COLO829 (cell line): ENCODE measurements around the gene DPYSL4.
"Not testable (repeated sequence)": the region's sequence is repeated elsewhere in the genome, so short reads cannot be mapped to it uniquely, and the experiment has no call there.

ENCODE experiments used
- DNase-seq: peaks from one replicate; pipeline ENCODE4 v3.0.0; 2012; ENCODE audit warnings: low spot score

DPYSL4 gene

GRCh38 chr10:132207536-132208461 lies 21.1 kb downstream of the DPYSL4 start:
- DNase-seq, result no peak

- no peak for DNase-seq
These were observed 21.8 kb downstream of the DPYSL4 start for GRCh38 chr10:132208462-132209050.

GRCh38 chr10:132209130-132209529 lies 22.4 kb downstream of the DPYSL4 start:
- DNase-seq, result no peak

GRCh38 chr10:132209978-132210530 lies 23.3 kb downstream of the DPYSL4 start:
- DNase-seq, result no peak

- no peak for DNase-seq
These were observed 24.0 kb downstream of the DPYSL4 start for GRCh38 chr10:132210766-132211165.

GRCh38 chr10:132211246-132211645 lies 24.5 kb downstream of the DPYSL4 start:
- no peak for DNase-seq

- DNase-seq, result no peak
These were observed 26.1 kb downstream of the DPYSL4 start for GRCh38 chr10:132212816-132213215.

- no peak for DNase-seq
These were observed 27.2 kb downstream of the DPYSL4 start for GRCh38 chr10:132213917-132214316.

- DNase-seq, result not testable (repeated sequence)
These were observed 29.7 kb downstream of the DPYSL4 start for GRCh38 chr10:132216441-132216840.

- DNase-seq, result no peak
These were observed 32.7 kb downstream of the DPYSL4 start for GRCh38 chr10:132219486-132219885.

- no peak for DNase-seq
These were observed 33.3 kb downstream of the DPYSL4 start for GRCh38 chr10:132220061-132220460.

GRCh38 chr10:132220996-132221395 lies 34.2 kb downstream of the DPYSL4 start:
- not testable (repeated sequence) for DNase-seq

GRCh38 chr10:132222726-132223125 lies 36.0 kb downstream of the DPYSL4 start:
- DNase-seq, result no peak

- DNase-seq, result peak; percentile 57
These were observed 36.4 kb downstream of the DPYSL4 start for GRCh38 chr10:132223156-132223590.

- DNase-seq, result no peak
These were observed 37.0 kb downstream of the DPYSL4 start for GRCh38 chr10:132223611-132224342.

- DNase-seq, result no peak
These were observed 37.8 kb downstream of the DPYSL4 start for GRCh38 chr10:132224343-132225072.

GRCh38 chr10:132225073-132225848 lies 38.5 kb downstream of the DPYSL4 start:
- DNase-seq, result no peak

- DNase-seq, result no peak
These were observed 39.1 kb downstream of the DPYSL4 start for GRCh38 chr10:132225849-132226205.

- DNase-seq, result no peak
These were observed 40.0 kb downstream of the DPYSL4 start for GRCh38 chr10:132226586-132227405.

GRCh38 chr10:132227851-132228390 lies 41.2 kb downstream of the DPYSL4 start:
- DNase-seq, result no peak
